ENCODE measurements around the gene QPCTL.
"Not testable (repeated sequence)": the region's sequence is repeated elsewhere in the genome, so short reads cannot be mapped to it uniquely, and the experiment has no call there.

GRCh38 chr19:45685045-45685444, 7.4 kb upstream of the QPCTL start:
- TF ChIP-seq POLR2AphosphoS5 (IDR thresholded peaks at IDR 0.05; ENCODE audit: borderline replicate concordance, low read depth, low read length); EZH2 (IDR thresholded peaks at IDR 0.05); FOXP2 (optimal IDR thresholded peaks at IDR 0.05; ENCODE audit: control extremely low read depth, extremely low read length, insufficient read depth): not testable (repeated sequence)
